Activated T-cell treated with anti-CD3 and anti-CD28 coated beads, Interleukin-2, amount 50 U/mL, for 48 hours (primary cell): ENCODE measurements around the gene PTPRG.

Experiments used
- DNase-seq, 2 experiments: peaks; one replicate each; pipeline ENCODE4 v3.0.0-alpha.2; 2020

Gene PTPRG

GRCh38 chr3:61841111-61841845 is 279.9 kb downstream of the PTPRG start:
- DNase-seq, result no peak

- no peak for DNase-seq
Measured at GRCh38 chr3:61841988-61842387, 280.6 kb downstream of the PTPRG start.

GRCh38 chr3:61844346-61844745 is 283.0 kb downstream of the PTPRG start:
- DNase-seq, result no peak

- no peak for DNase-seq
Measured at GRCh38 chr3:61846488-61846887, 285.1 kb downstream of the PTPRG start.

- DNase-seq, result no peak
Measured at GRCh38 chr3:61847784-61848462, 286.6 kb downstream of the PTPRG start.

- DNase-seq, result no peak
Measured at GRCh38 chr3:61848885-61849284, 287.5 kb downstream of the PTPRG start.

GRCh38 chr3:61853912-61854311 is 292.5 kb downstream of the PTPRG start:
- DNase-seq, result no peak

- DNase-seq, result no peak
Measured at GRCh38 chr3:61855211-61855610, 293.8 kb downstream of the PTPRG start.

GRCh38 chr3:61857297-61857696 is 295.9 kb downstream of the PTPRG start:
- no peak for DNase-seq

- no peak for DNase-seq
Measured at GRCh38 chr3:61858054-61858453, 296.7 kb downstream of the PTPRG start.

- no peak for DNase-seq
Measured at GRCh38 chr3:61861410-61861809, 300.0 kb downstream of the PTPRG start.

- DNase-seq, result no peak
Measured at GRCh38 chr3:61862614-61863289, 301.4 kb downstream of the PTPRG start.

- no peak for DNase-seq
Measured at GRCh38 chr3:61863579-61863978, 302.2 kb downstream of the PTPRG start.

- DNase-seq, result no peak
Measured at GRCh38 chr3:61864886-61865285, 303.5 kb downstream of the PTPRG start.

GRCh38 chr3:61865466-61866152 is 304.2 kb downstream of the PTPRG start:
- DNase-seq, result no peak

- DNase-seq, result no peak
Measured at GRCh38 chr3:61866153-61866542, 304.8 kb downstream of the PTPRG start.

- no peak for DNase-seq
Measured at GRCh38 chr3:61866961-61867461, 305.6 kb downstream of the PTPRG start.

GRCh38 chr3:61868499-61868898 is 307.1 kb downstream of the PTPRG start:
- no peak for DNase-seq

GRCh38 chr3:61869371-61869770 is 308.0 kb downstream of the PTPRG start:
- DNase-seq, result no peak

- no peak for DNase-seq
Measured at GRCh38 chr3:61871644-61872043, 310.3 kb downstream of the PTPRG start.

- no peak for DNase-seq
Measured at GRCh38 chr3:61872077-61872706, 310.8 kb downstream of the PTPRG start.

GRCh38 chr3:61875046-61875844 is 313.9 kb downstream of the PTPRG start:
- no peak for DNase-seq
